GM12874 (cell line): ENCODE results near the gene GRM8.

Source experiments
- CTCF ChIP-seq: IDR thresholded peaks from 2 replicates; pipeline ENCODE4 v1.5.1; 2011; ENCODE audit warnings: low read depth, mild to moderate bottlenecking, control low read depth, low read length, moderate library complexity; ENCODE audit not compliant: insufficient read depth

GRM8 gene

GRCh38 chr7:126686474-126686873, 566.3 kb downstream of the GRM8 start:
- TF ChIP-seq CTCF = no peak

GRCh38 chr7:126685596-126685995, 567.1 kb downstream of the GRM8 start:
- no peak for TF ChIP-seq CTCF

- no peak for TF ChIP-seq CTCF
These were observed 567.6 kb downstream of the GRM8 start for GRCh38 chr7:126685018-126685573.

- no peak for TF ChIP-seq CTCF
These were observed 570.6 kb downstream of the GRM8 start for GRCh38 chr7:126682176-126682575.

- TF ChIP-seq CTCF = no peak
These were observed 584.4 kb downstream of the GRM8 start for GRCh38 chr7:126668367-126668752.

- TF ChIP-seq CTCF = no peak
These were observed 584.9 kb downstream of the GRM8 start for GRCh38 chr7:126667742-126668366.

GRCh38 chr7:126662856-126663255, 589.9 kb downstream of the GRM8 start:
- no peak for TF ChIP-seq CTCF

GRCh38 chr7:126659124-126659523, 593.6 kb downstream of the GRM8 start:
- TF ChIP-seq CTCF = no peak
